Testis (tissue), 3 donors: ENCODE data around the gene LRRTM4. TPM values are rescaled to one million over a fixed set of nuclear protein-coding genes. Genes with fewer than 3 reads are reported as not detected.

Experiments
- DNase-seq: peaks from one replicate; pipeline ENCODE4 v3.0.0-alpha.2; 2019
- H3K27ac ChIP-seq, 2 donors: fragments of 200-600 bp; sonication (generic); one replicate each; pipeline ENCODE4 v1.5.1; 2019
- H3K27me3 ChIP-seq: fragments of 200-600 bp; sonication (generic); one replicate; pipeline ENCODE4 v1.5.1; 2019
- H3K36me3 ChIP-seq: fragments of 200-600 bp; sonication (generic); one replicate; pipeline ENCODE4 v1.5.1; 2017; ENCODE audit warnings: low read depth; ENCODE audit errors: missing control alignments
- H3K4me1 ChIP-seq: fragments of 200-600 bp; sonication (generic); one replicate; pipeline ENCODE4 v1.5.1; 2019
- H3K4me3 ChIP-seq, 2 donors: fragments of 200-600 bp; sonication (generic); one replicate each; pipeline ENCODE4 v1.5.1; 2017 to 2019
- H3K9me3 ChIP-seq: fragments of 200-600 bp; sonication (generic); one replicate; pipeline ENCODE4 v1.5.1; 2017
- POLR2A ChIP-seq: fragments of 450-650 bp; IDR thresholded peaks from one replicate; pipeline ENCODE4 v1.6.1; 2017; ENCODE audit warnings: antibody characterized with exemption, mild to moderate bottlenecking, moderate library complexity
- WGBS, 2 donors: methylation state at CpG; one replicate each; pipeline ENCODE4 v1.1.5; 2018; 5-methylcytosine and 5-hydroxymethylcytosine counted together
- intact Hi-C: fragments of 100-400 bp; cut with DNase I; formaldehyde crosslinking; loops from one replicate; pipeline ENCODE4 v1.15.1; 2023; ENCODE audit warnings: low total_unique reads
- polyA plus RNA-seq: library from polyadenylated mRNA; stranded (reverse); fragments of 350-450 nt; fragmentation: Illumina TruSeq; extraction: RNeasy Lipid Tissue Mini Kit (QIAGEN cat#74804); gene quantifications from one replicate; pipeline ENCODE4 v1.2.3, GENCODE V29; 2014; ENCODE audit warnings: low read depth, low replicate concordance; ENCODE audit not compliant: insufficient read depth
- total RNA-seq, 2 donors: library from RNA; depleted of rRNA; stranded (reverse); fragments of >200 nt; gene quantifications; one replicate each; pipeline ENCODE4 v1.2.3, GENCODE V29; 2016
- TF ChIP-seq, protein P1 (sequence below), 3 experiments: fragments of 450-650 bp in 2 of 3; fragments of 200-600 bp in 1 of 3; sonication (generic) in 1 of 3; IDR thresholded peaks; one replicate each; pipeline ENCODE4 v1.5.1; 2016 to 2019; ENCODE audit warnings: antibody characterized with exemption in 3 of 3, mild to moderate bottlenecking in 2 of 3, moderate library complexity in 1 of 3

Gene LRRTM4
- total and polyA plus RNA-seq, 3 donors from 2014 or later: 0.08 to 0.19 (median 0.13) TPM

DNA sequence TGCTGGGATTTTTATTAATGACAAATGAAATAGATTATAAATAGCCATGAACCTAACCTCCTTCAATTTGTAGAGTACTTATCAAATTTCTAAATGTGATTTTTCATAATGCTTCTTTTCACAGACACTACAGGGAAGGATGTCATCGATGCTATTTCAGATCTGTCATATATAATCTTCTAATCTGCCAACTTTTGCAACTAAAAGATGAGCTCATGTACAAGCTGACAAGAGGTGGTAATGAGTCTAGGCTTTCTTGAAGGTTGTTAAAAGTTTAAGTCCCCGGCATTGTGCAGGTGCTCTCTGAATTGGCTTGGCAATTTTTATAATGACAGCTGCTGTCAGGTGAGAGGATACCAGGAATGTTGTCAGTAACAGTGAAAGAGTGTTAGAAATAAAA lies 320.4 kb downstream of the LRRTM4 start:
- TF ChIP-seq POLR2A: no peak
- TF ChIP-seq, protein P1, sequence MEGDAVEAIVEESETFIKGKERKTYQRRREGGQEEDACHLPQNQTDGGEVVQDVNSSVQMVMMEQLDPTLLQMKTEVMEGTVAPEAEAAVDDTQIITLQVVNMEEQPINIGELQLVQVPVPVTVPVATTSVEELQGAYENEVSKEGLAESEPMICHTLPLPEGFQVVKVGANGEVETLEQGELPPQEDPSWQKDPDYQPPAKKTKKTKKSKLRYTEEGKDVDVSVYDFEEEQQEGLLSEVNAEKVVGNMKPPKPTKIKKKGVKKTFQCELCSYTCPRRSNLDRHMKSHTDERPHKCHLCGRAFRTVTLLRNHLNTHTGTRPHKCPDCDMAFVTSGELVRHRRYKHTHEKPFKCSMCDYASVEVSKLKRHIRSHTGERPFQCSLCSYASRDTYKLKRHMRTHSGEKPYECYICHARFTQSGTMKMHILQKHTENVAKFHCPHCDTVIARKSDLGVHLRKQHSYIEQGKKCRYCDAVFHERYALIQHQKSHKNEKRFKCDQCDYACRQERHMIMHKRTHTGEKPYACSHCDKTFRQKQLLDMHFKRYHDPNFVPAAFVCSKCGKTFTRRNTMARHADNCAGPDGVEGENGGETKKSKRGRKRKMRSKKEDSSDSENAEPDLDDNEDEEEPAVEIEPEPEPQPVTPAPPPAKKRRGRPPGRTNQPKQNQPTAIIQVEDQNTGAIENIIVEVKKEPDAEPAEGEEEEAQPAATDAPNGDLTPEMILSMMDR (IDR thresholded peaks at IDR 0.05): no peak
- H3K27me3 ChIP-seq: no peaks in the 10 kb centered on the region
- DNase-seq: no peak
- H3K36me3 ChIP-seq: no peaks in the 10 kb centered on the region
- H3K4me3 ChIP-seq: no peak overlapping the region
- no peak overlapping the region for H3K27ac ChIP-seq
- H3K9me3 ChIP-seq: no peaks in the 10 kb centered on the region
- H3K4me1 ChIP-seq: no peaks in the 10 kb centered on the region
- intact Hi-C loops: no loop called here
- 90 to 96% methylated on average over 2 of the region's 2 CpGs for WGBS, 2 donors

DNA sequence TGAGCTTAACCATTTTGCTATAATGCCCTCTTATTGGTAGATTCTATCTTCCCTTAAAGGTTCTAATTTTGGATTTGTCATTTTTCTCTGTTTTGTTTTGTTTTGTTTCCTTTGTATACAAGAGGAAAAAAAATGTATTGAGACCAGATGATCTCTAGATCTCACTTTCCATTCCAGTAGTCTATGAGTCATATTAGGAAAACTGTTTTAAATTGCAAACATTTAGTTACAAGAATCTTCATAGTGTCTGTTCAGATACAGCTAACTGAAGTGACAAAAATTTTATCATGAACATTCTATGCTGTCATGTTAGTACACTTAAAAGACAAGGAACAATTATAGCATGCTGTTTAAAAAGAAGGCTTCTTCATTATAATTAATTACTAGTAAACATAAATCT lies 322.8 kb downstream of the LRRTM4 start:
- no peak overlapping the region for H3K4me3 ChIP-seq
- H3K9me3 ChIP-seq: no peaks in the 10 kb centered on the region

DNA sequence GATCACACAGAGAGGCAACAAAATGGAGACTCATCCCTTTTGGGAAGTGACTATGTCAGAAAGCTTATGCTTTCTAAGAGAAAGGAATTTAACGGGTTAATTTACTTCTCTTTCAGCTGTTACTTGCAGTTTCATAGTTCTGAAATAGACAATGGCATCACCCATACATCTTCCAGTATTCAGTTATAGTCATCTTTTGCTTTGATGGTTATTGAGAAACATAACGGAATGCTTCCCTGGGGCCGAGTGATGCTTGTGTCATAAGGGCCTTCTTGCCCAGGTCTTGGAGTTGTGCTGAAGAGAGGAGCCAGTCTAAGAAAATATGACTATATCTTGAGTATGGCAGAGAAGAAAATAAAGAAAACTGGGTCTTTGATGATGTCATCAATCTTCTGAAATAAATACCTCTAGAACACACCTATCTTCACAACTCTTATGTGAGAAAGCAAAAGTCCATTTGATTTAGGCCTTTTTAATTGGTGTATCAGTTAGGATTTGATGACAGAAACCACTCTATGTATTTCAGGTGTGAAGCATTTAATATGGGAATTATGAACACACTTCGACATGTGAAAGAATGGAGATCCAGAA lies 328.2 kb downstream of the LRRTM4 start:
- WGBS, 2 donors: 92 to 94% methylated on average over 4 of the region's 4 CpGs
- no peak overlapping the region for H3K4me3 ChIP-seq
- DNase-seq: no peak

More for the DNA sequence above, 322.8 kb downstream of the LRRTM4 start:
- intact Hi-C loops: no loop called here
- no peak overlapping the region for H3K27ac ChIP-seq
- no peak for DNase-seq
- H3K27me3 ChIP-seq: no peaks in the 10 kb centered on the region
- no peak for TF ChIP-seq POLR2A
- TF ChIP-seq, protein P1 (IDR thresholded peaks at IDR 0.05): no peak
- no peaks in the 10 kb centered on the region for H3K4me1 ChIP-seq
- H3K36me3 ChIP-seq: no peaks in the 10 kb centered on the region

DNA sequence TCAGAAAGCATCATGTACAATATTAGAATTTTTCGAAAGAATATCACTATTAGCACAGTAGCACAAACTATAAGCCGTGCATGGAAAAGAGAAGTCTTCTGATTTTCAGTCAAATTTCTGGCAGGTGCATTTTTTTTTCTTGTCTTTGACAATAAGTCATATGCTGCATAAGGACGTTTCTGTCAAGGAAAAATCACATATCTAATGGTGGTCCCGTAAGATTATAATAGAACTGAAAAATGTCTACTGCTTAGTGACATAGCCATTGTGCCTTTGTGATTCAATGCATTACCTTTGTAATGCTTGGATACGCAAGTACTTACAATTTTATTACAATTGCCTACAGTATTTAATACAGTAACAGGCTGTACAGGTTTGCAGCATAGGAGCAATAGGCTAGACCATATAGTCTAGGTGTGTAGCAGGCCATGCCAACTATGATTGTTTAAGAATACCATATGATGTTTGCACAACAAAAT lies 329.3 kb downstream of the LRRTM4 start:
- intact Hi-C loops: no loop called here
- no peak for TF ChIP-seq POLR2A
- TF ChIP-seq, protein P1 (IDR thresholded peaks at IDR 0.05): no peak
- DNase-seq: no peak
- Histone ChIP-seq H3K27ac (no peak overlapping the region), H3K9me3 (no peaks in the 10 kb centered on the region), H3K27me3 (no peaks in the 10 kb centered on the region), H3K4me3 (no peak overlapping the region), H3K4me1 (no peaks in the 10 kb centered on the region), H3K36me3 (no peaks in the 10 kb centered on the region)
- WGBS, 2 donors: 84 to 91% methylated on average over 5 of the region's 5 CpGs

More for the DNA sequence above, 328.2 kb downstream of the LRRTM4 start:
- TF ChIP-seq, protein P1 (IDR thresholded peaks at IDR 0.05): no peak
- no peak for TF ChIP-seq POLR2A
- H3K9me3 ChIP-seq: no peaks in the 10 kb centered on the region
- no peaks in the 10 kb centered on the region for H3K4me1 ChIP-seq
- no peak overlapping the region for H3K27ac ChIP-seq
- H3K27me3 ChIP-seq: no peaks in the 10 kb centered on the region
- intact Hi-C loops: no loop called here
- H3K36me3 ChIP-seq: no peaks in the 10 kb centered on the region

DNA sequence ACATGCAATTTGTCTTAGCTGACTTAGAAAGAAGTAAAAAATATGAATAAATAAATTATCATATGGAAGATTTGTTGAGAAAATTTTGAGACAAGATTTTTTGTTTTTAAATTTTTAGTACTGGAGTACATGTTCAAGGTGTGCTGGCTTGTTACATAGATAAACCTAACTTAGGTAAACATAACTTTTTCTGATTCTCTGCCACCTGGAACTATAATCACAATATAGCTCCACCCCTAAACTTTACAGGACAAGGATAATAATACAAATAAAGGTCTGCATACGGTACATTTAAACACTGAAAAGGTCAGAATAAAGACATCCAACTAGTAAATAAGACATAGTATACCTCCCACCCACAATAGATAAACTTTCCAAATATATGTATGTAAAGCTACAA lies 330.5 kb downstream of the LRRTM4 start:
- H3K36me3 ChIP-seq: no peaks in the 10 kb centered on the region
- intact Hi-C loops: no loop called here
- H3K4me3 ChIP-seq: no peak overlapping the region
- no peaks in the 10 kb centered on the region for H3K4me1 ChIP-seq
- no peaks in the 10 kb centered on the region for H3K27me3 ChIP-seq
- no peaks in the 10 kb centered on the region for H3K9me3 ChIP-seq
- WGBS, 2 donors: 0% methylated on average over 1 of the region's 1 CpG
- no peak for DNase-seq
- no peak overlapping the region for H3K27ac ChIP-seq
- TF ChIP-seq POLR2A: no peak
